ENCODE results near the gene PLXNA1.

DNA sequence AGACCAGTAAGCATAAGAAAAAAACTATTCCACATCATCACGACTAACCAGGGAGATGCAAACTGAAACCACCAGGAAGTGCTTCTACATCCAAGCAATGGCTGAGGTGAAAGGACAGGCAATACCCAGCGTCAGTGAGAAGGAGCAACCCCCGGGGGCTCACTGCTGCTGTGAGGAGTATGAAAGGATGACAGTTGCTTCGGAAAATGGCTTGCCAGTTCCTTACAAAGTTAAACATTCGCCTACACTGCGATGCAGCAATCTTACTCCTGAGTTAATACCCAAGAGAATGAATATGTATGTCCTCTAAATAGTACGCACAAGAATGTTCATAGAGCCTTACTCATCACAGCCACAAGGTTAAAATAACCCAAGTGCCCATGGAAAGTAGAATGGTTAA is 13.3 kb upstream of the PLXNA1 start:
- TF ChIP-seq, protein P1, sequence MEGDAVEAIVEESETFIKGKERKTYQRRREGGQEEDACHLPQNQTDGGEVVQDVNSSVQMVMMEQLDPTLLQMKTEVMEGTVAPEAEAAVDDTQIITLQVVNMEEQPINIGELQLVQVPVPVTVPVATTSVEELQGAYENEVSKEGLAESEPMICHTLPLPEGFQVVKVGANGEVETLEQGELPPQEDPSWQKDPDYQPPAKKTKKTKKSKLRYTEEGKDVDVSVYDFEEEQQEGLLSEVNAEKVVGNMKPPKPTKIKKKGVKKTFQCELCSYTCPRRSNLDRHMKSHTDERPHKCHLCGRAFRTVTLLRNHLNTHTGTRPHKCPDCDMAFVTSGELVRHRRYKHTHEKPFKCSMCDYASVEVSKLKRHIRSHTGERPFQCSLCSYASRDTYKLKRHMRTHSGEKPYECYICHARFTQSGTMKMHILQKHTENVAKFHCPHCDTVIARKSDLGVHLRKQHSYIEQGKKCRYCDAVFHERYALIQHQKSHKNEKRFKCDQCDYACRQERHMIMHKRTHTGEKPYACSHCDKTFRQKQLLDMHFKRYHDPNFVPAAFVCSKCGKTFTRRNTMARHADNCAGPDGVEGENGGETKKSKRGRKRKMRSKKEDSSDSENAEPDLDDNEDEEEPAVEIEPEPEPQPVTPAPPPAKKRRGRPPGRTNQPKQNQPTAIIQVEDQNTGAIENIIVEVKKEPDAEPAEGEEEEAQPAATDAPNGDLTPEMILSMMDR (IDR thresholded peaks at IDR 0.05; ENCODE audit: borderline replicate concordance, extremely low read depth, low read length, poor library complexity, severe bottlenecking), result no peak
- TF ChIP-seq EZH2 (IDR thresholded peaks at IDR 0.05; ENCODE audit: borderline replicate concordance, low read depth, low read length, severe bottlenecking), result no peak

Measured in DND-41 (cell line).